GM18520 (cell line): Measurements from ENCODE around the gene MACROD2.
"Not testable (repeated sequence)": the region's sequence is repeated elsewhere in the genome, so short reads cannot be mapped to it uniquely, and the experiment has no call there.

ENCODE experiments used
- ATAC-seq: cut with Tn5 transposase; IDR thresholded peaks from one replicate; pipeline ENCODE4 v1.9.1; 2021; ENCODE audit not compliant: unreplicated experiment

MACROD2 gene

DNA sequence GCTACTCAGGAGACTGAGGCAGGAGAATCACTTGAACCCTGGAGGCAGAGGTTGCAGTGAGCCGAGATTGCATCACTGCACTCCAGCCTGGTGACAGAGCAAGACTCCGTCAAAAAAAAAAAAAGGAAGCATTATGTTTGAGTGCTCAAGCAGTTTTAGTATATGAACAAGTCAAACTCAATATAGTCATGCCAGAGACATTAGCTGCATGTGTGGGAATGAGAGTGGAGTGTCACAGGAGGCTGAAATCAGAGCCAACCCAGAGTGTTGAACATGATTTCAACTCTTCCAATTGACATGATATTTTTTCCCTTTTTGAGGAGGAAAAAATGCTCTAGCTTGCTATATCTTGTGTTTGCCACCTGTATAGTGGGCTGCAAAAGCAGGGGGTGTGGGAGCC, 931.1 kb downstream of the MACROD2 start:
- not testable (repeated sequence) for ATAC-seq

DNA sequence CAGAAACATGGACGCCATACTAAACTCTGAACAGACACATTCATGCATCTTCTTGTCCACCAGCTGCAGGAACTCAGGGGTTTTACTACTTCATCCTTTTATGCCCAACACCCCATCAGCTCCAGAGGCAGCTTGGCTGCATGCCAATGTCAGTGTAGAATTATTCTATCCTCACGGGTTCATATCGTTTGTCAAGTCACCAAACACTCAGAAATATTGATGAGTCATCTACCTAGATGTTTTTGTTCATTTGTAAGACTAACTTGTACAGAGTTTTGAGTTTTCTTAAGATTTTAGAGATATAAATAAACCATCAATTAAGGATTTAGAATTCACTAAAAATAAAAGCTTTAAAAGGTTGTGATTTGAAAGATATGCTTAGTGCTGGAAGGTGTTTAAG, 932.8 kb downstream of the MACROD2 start:
- no peak for ATAC-seq

DNA sequence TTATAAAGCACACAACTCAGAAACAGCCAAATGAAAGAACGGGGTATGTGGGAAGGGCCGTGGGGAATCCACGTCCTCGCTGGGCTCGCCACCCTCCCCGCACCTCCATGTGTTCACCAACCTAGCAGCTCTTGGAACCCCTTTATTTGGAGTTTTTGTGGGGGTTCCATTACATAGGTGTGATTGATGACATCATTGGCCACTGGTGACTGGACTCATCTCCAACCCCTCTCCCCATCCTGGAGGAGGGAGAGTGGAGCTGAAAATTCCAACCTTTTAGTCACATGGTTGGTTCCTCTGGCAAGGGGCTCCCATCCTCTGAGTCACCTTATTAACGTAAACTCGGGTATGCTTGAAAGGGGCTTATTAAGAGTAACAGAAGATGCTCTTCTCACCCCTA, 934.1 kb downstream of the MACROD2 start:
- ATAC-seq, result no peak

DNA sequence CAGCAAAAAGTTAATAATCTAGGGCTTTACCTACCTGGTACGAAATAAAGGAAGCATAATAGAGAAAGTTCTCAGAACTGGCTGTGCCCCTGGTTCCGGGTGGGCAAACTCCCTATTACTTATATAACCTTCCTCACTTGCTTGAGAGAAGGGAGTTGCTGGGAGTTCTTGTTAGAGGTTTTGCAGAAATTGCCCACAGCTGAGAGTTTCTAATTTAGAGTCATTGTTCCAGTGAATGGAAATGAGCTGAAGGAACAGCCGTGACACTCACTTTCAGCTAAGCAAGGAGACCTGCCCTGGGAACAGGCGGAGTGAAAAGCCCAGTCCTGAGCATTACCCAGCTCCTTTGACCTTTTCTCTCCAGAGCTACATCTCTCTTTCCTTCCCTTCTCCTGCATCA, 936.7 kb downstream of the MACROD2 start:
- no peak for ATAC-seq

DNA sequence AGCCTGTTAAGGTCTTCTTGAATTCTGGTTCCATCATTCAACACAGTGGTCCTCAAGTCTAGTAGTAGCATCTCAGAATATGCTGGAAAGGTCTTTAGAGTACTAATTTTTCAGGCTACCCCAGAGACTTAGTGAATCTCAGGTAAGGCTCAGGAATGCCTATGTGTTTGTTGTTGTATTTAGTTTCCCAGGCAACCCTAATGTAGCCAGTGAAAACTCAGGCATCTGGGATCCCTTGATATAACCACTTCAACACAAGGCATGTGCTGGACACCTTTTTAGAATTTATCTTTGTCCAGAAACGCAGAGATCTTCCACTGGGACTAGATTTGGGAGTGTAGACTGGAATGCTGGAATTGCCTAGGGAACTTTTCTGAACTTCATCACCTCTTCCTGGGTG, 940.0 kb downstream of the MACROD2 start:
- no peak for ATAC-seq

DNA sequence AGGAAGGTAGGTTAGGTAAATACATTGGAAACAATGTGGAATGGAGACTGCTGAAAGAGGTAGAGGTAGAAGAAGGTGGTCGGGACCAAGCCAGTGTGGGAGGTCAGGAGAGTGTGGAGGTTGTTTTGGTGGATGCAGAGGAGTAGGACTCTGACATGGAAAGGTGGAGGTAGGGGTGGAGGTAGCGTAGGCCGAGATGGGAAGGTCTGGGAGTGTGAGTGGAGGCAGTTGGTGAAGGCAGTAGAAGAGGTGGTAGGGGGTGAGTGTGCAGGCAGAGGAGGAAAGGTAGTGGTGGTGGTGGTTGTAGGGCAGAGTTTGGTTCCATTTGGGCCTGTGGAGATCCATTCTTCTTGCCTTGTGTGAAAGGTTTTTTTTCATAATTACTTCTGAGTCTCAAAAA, 941.7 kb downstream of the MACROD2 start:
- no peak for ATAC-seq

DNA sequence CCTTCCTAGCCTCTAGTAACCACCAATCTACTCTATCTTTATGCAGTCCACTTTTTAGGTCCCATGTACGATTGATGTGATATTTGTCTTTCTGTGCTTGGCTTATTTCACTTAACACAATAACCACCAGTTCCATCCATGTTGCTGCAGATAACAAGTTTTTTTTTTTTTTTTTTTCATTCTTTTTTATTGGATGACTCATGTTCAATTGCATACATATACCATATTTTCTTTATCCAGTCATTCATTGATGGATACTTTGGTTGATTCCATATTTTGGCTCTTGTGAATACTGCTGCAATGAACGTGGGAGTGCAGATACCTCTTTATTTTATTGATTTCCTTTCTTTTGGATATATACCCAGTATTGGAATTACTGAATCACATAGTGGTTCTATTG, 942.5 kb downstream of the MACROD2 start:
- ATAC-seq, result no peak

DNA sequence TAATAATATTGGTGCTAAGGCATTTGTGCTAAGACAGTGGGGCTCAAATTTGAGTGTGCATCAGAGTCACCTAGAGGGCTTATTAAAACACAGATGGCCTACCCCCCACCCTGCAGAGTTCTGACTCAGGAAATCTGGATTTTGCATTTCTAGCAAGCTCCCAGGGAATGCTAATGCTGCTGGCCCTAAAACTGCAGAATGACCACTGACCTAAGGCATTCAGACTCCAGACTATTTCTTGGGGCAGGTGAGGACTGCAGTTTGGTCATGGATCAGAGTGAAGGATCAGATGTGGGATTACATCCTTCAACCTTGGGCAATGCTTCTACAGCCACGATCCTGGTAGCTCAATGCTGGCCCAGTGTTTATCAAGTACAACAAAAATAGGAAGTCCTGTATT, 952.2 kb downstream of the MACROD2 start:
- no peak for ATAC-seq

DNA sequence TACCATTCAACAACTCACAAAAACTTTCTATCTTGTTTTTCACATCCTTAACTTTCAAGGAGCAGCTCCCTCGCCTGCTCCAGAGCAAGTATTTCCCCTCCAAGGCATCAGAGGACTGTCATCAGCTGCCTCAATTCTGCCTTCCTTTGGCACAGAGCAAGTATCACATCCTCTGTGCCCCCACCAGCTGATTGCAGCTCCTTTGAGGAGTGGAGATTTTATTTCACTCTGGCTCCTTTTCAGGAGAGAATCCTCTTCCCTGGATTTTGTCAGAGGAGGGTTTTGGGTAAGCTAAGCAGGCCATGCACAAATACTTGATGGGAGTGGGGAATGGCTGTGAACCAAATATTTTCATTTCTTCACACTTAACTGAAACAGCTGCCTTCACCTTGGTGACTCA, 952.6 kb downstream of the MACROD2 start:
- no peak for ATAC-seq

DNA sequence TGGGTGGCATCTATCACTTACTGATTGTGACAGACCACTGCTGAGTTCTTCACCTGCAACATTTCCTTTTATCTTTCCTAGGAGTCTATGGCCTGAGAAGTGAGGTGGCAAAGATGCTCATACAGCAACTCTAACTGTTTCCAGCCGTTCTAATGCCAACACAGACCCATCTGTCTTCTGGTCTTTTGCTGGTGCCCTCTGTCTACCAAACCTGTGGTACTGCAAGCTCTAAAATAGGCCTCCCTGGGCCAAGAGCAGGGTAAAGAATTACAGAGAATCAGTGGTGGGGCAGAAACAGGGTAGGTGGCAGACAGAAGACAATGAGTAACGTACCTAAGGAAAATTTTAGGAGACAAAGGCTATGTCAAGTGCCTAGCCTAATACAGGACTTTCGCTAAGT, 953.1 kb downstream of the MACROD2 start:
- ATAC-seq, result no peak

DNA sequence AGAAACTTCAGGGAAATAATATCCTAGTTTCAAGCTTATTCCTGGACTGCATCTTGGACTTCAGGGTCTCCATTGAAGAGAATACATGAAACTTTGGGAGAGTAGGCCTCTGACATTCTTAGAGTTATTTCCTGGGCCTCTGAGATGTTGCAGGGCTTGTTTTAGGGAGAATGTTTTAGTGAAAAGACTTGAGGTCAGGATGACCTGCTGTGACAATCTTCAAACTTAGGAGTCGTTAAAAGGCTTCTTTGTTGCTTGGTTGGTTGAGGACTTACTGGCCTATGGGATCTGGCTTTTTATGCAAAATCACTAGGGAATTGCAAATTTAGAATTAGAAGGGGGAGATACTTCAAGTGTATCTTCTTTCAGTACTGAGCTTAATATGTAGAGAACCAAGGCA, 955.3 kb downstream of the MACROD2 start:
- no peak for ATAC-seq

DNA sequence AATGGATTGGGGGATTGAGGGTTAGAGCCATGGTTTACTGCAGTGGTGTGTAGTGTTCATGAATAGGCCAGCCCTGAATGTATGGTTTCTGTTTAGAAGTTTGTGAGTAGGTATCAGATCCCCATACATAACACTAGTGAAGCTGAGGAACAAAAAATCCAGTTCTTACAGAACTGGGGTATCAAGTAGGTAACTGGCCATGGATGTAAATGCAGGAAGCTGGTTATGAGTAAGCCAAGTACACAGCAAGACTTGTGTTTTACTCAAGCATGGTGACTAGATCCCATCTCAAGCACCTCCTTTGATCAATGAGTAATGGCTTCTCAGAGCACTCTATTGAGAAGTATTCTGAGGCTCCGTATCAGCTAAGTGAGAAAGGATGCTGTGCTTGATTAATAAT, 955.8 kb downstream of the MACROD2 start:
- peak; percentile 54 for ATAC-seq

DNA sequence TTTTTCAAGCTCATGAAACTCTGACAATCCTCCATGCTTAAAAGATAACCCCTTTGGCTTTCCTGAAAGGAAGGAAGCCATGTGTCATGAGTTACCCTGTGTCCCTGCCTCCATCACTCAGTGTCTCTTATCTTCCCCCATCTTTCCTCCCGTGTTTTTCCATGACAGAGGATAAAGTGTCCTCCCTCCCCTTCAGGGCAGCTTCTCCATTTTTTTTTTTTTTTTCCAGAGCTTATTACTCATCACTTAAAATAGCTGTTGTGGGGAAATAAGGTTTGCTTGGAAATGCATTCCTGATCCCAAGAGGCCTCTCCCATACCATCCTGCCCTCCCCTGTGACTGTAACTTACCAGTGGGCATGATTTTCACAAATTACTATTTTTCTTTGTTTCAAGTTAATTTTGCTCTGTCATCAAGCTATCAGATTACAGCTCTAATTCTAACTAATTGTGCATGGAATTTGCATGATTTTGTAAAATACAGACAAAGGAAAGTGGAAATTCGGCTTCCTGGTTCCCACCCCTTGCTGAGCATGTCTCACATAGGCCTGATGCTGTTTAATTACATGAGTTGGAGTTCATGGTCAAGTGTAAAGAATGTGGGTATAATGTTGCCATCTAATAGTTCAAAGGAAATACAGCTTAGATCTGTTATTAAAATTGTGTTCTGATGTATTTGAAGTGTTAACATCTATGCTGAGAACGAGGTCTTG, 956.5 kb downstream of the MACROD2 start:
- no peak for ATAC-seq

DNA sequence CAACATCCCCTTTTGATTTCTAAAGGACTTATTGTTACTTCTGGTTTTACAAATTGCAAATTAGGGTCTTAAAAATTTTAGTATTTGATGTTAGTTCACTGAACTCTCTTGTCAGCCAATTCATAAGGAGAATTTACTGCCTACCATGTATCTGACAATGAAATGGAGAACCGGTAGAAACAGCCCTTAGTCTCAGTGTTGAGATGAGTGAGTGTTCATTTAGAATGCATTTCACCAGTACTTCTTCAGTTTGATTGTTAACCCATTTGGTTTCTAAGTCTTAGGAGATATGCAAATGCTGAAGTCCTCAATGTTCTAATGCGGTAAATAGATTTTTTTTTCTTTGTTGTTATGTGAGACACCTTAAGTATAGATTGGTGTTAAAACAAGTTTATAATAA, 958.4 kb downstream of the MACROD2 start:
- ATAC-seq, result no peak

DNA sequence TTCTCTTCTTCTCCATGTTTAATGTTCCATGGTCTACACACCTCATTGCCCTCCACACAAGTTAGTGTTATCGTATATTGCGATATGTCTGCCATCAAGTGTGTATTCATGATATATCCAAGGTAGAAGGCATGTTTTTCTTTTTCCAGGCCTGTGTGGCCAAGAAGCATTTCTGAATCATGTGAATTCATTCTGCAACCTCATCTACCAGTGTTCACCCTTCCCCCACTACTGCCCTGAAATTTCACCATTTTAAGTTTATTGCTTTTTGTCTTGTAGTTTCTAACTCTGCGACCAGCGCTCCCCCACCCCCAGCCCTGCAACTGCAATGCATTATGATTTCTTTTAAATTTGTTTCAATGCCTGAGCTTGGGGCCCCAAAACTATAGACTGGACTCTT, 960.1 kb downstream of the MACROD2 start:
- no peak for ATAC-seq

DNA sequence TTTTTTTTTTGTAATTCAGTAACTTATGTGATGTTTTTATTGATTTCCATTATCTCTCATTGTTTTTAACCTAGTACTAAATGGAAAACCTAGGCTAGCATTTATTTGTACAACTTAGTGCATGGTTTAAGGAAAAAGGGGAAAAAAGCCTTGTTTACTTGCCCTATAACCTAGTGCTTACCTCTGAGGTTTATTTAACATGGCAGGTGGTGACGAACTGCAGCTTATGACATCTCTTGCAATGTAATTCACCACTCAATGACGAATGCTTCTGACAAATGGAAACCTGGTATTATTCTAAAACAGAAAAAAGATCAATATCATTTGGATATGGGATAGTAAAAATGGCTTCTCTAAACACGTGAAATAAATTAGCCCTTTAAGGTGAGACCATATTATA, 960.7 kb downstream of the MACROD2 start:
- ATAC-seq, result no peak

DNA sequence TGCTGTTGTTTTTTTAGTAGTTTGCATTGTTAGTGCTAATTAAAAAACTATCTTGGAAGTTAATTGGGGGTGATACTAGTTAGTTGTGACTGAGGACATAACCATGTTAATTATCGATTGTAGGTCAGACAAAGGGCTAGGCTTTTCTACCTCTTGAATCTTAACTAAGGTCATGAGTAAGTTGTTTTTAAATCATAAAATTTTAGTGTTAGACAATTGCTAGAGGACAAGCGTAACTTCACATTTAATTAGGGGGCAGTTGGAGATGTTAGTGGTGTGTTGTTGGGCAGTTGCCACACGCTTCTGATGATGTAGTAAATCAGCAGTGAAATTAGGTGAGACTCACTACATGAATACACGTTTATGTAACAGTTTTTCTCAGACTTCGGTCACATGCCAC, 961.2 kb downstream of the MACROD2 start:
- ATAC-seq, result no peak

DNA sequence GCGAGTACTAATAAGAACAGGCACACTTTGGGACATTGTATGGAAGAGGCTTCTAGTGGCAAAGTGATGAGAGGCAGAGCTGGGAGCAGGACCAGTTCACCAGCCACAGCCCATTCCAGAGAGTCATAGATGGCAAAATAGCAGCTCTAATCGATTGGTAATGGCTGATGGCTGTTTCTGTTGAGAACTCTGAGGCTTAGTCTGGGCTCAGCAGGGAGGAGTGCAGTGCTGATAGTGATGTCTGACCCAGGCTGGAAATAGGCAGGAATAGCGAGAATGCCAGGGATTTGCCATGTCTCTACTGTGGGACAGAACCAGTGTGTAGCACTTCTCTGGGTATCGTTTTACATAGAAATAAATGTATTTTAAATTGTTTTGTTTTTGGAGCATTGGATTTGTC, 962.1 kb downstream of the MACROD2 start:
- no peak for ATAC-seq

DNA sequence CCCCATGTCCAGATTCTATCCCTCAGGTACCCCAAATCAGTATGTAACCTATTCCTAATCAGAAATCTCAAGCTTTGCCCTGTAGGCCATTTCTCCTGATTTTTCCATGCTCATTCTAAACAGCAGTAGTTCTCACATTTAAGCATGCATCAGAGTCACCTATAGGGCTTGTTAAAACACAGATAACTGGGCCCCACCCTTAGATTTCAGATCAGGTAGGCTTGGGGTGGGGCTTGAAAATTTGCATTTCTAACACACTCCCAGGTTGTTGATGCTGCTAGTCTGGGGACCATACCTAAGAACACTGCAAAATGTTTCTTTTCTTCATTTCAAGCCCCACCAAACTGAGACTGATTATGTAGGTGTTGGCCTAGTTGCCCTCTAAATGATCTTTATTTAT, 963.3 kb downstream of the MACROD2 start:
- ATAC-seq, result no peak

DNA sequence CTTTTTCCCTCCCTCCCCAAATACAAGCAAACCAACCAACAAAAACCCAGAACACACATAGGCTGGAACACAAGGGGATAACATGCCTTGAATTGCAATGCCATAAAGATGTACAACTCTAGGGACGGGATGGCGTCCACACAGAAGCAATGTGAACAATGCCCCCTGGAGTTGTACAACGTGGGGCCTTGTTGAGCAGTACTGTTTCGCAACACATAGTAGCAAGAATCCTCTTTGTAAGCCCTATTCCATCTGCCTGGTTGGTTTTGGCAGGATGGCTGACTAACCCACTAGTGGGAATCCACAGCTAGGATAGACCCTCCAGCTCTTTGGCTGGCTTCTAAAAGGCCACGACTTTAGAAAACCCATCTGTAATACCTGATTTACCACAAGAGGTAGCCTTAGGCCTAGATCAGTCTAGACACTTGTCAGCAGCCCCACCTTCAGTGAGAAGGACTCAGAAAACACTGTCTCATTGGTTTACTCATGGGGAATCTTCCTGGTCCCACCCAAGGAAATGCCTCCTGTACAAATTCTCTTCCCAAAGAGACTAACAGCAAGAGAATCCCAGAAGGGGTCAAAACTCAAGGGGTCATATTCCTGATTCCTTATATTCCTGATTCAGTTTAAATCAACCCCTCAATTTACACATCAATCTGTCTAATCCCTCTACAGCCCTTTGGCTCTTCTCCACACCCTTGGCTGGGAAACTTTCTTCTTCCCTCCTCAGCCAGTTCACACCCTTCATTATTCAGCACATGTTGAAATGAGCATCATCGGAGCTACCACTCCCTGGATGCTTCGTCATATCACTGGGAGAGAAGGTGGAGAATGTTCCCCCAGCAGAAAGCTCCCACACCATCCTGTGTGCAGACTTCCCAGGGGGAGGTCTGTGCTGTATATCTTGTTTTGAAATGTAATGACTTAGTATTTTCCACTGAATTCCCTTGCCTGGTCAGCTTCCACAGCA, 964.5 kb downstream of the MACROD2 start:
- no peak for ATAC-seq

DNA sequence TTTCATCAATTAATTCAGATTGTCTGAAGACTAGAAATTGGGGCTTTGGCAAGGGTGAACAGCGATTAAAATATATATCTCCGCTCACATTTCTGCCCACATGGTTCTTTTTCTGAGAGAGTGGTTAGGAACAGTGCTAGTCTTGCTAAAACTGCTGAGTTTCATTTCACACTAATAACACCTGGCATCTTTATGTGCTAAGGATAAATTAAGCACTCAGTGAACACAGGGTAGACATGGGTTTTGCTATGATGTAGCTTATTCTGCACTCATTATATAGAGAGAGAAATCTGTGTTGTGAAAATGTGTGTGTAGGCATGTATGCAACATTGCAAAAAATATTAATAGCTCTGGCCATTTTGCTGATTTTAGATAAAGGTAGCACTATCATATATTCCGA, 965.5 kb downstream of the MACROD2 start:
- no peak for ATAC-seq

DNA sequence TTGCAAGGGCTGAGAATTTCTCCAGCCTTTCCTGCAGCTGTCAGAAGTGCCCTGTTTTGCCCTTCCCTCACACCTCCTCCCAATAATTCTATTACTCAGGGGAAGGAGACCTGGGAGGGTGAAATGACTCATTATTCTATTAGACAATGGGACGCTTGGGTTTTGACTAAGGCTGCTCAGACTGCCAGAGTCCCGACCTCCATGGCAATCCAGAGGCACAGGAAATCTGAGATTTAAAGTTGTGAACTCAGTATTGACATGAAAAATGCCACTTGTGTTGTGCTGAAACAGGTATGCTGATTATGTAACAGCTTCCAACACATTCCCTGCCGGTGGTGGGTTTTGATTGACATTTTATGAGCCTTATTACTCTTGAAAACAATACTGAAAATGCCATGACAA, 967.9 kb downstream of the MACROD2 start:
- ATAC-seq, result no peak
